ENCODE measurements around the gene ECM1. TPM values are rescaled to one million over a fixed set of nuclear protein-coding genes. Genes with fewer than 3 reads are reported as not detected.

ECM1 gene
- total RNA-seq, 1 experiment from 2014 or later, result 10.3 TPM

DNA sequence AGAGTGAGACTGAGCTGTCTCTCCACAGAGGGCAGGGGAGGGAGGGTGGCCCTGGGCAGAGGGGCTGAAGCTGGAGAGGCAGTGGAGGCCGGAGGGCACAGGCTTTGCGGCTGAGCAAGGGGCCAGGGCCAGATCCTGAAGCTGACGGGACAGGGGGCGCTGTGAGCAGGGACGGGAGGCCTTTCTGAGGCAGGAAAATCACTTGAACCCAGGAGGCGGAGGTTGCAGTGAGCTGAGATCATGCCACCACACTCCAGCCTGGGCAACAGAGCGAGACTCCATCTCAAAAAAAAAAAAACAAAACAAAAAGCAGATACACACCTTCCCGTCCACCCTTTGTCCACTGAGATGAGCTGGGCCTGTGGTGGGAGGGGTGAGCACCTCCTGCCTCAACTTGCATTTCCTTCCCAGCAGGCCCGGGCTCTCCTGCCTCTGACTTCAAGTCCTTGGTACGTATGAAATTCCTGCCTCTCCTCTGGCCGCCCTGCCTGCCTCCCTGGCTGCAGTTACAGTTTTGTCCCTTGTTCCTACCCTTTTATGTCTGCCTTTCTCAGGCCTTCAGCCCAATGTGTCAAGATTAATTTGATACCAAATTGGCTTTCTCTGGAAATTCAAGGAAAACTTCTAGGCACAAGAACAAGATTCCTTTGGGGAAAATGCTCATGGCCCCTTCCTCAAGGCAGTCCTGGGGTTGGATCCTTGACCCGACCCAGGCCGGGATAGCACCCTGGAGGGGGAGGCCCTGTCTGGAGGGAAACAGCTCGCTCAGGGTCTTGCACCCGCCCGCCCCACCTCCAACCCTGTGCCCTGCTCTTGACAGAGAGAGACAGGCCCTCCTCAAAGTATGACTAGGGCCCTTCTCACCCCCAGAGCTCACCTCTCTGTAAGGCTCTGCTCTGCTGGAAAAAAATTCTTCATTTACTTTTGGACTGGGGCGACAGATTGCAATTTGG lies 30.1 kb downstream of the ECM1 start:
- H3K36me3 ChIP-seq (ENCODE audit: low read depth), result no peaks in the 10 kb centered on the region
- POLR2A ChIA-PET (ENCODE audit: unreplicated experiment), result interaction anchor here (0.5 to 1.4 kb wide), 8 partner anchors 24 to 651 kb away, joined by 3 to 15 read pairs (median 6); partner anchors contain the start of genes ECM1 and GOLPH3L
- TF ChIP-seq EZH2 (IDR thresholded peaks at IDR 0.05; ENCODE audit: low read depth) (no peak), CTCF (conservative IDR thresholded peaks at IDR 0.05) (no peak)
- H3K4me2 ChIP-seq, result peak overlapping the region; percentile 53
- peak; percentile 70 to 78 for DNase-seq
- no peak overlapping the region for H3K4me3 ChIP-seq
- peak overlapping the region; percentile 48 for H3K27ac ChIP-seq
- H3K27me3 ChIP-seq (ENCODE audit: insufficient read depth, low read depth), result no peaks in the 10 kb centered on the region
- no peaks in the 10 kb centered on the region for H4K20me1 ChIP-seq (ENCODE audit: insufficient read depth)
- intact Hi-C loops (cut with micrococcal nuclease; ENCODE audit: unreplicated experiment), result no loop called here
- TSS peak; percentile 77 for BruUV-seq (replicated peaks)
- no peaks in the 10 kb centered on the region for H3K9me3 ChIP-seq (ENCODE audit: insufficient read depth, low read depth)
- H3K9me2 ChIP-seq (ENCODE audit: insufficient read depth), result no peaks in the 10 kb centered on the region
- no peaks in the 10 kb centered on the region for H3K79me2 ChIP-seq (ENCODE audit: low read depth)
- H3F3A ChIP-seq (ENCODE audit: insufficient read depth, low read depth), result peaks cover 23% of the 10 kb centered on the region; the same call in 1 of the 2 replicates
- 0 out of 2 replicates have a peak overlapping the region, but pooled peaks have one; percentile 23 for H2AFZ ChIP-seq
- CTCF ChIA-PET, result interaction anchor here (0.6 to 1.8 kb wide), 6 partner anchors 9 to 423 kb away, joined by 3 to 11 read pairs (median 4); partner anchors contain the start of gene ECM1
- H3K4me1 ChIP-seq (replicated peaks; ENCODE audit: insufficient read depth), result peaks cover 33% of the 10 kb centered on the region

DNA sequence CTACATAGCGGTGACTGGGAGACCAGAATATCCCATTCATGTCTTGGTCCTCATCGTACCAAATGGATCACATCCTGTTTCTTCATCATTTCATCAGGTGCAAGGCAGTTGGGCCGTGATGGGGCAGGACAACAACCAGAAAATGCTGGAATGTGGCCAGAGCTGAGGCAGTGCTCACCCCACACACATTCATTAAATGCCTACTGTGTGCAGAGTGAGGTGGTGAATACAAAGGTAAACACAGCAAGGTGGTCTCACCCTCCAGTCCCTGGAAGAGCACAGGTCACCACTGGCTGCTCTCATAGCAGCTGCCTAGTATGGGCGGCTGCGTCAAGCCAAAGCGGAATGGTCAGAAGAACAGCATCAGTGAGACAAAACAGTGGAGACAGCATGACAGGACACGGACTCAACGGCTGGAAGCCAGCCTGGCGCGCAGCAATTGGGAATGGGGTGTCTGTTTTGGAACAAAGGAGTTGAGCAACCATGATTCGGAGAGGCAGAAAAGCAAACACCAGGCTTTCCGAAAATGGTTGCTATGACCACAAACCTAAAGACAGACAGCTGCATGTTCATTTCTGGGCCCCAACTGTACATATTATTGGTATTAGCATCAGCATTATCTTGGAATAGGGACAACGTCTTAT lies 35.7 kb downstream of the ECM1 start:
- CTCF ChIA-PET, result no interaction called here
- no peak overlapping the region for H3K27ac ChIP-seq
- no peak for DNase-seq

More for the DNA sequence above, 35.7 kb downstream of the ECM1 start:
- POLR2A ChIA-PET (ENCODE audit: unreplicated experiment), result interaction anchor here (0.6 to 0.7 kb wide), 2 partner anchors 81 to 472 kb away, joined by 3 to 4 read pairs; no protein-coding TSS in a partner anchor
- Histone ChIP-seq H3K9me2 (ENCODE audit: insufficient read depth) (no peaks in the 10 kb centered on the region), H4K20me1 (ENCODE audit: insufficient read depth) (no peaks in the 10 kb centered on the region), H3K79me2 (ENCODE audit: low read depth) (no peaks in the 10 kb centered on the region), H3K4me3 (no peak overlapping the region), H3K27me3 (ENCODE audit: insufficient read depth, low read depth) (no peaks in the 10 kb centered on the region), H3F3A (ENCODE audit: insufficient read depth, low read depth) (0 out of 2 replicates have a peak, but pooled peaks cover 3% of the 10 kb centered on the region), H2AFZ (no peak overlapping the region), H3K9me3 (ENCODE audit: insufficient read depth, low read depth) (no peaks in the 10 kb centered on the region), H3K4me1 (replicated peaks; ENCODE audit: insufficient read depth) (peaks cover 2% of the 10 kb centered on the region), H3K36me3 (ENCODE audit: low read depth) (no peaks in the 10 kb centered on the region), H3K4me2 (no peak overlapping the region)
- BruUV-seq (replicated peaks), result no TSS peak
- intact Hi-C loops (cut with micrococcal nuclease; ENCODE audit: unreplicated experiment), result no loop called here
- TF ChIP-seq EZH2 (IDR thresholded peaks at IDR 0.05; ENCODE audit: low read depth) (no peak), CTCF (conservative IDR thresholded peaks at IDR 0.05) (no peak)
